Lower leg skin (tissue), 3 donors: Measurements from ENCODE around the gene TAMALIN.

ENCODE experiments used
- POLR2A ChIP-seq, 2 donors: fragments of 450-650 bp; IDR thresholded peaks; one replicate each; pipeline ENCODE4 v1.6.1; 2016 to 2017; ENCODE audit warnings: antibody characterized with exemption in 2 of 2, mild to moderate bottlenecking in 1 of 2, moderate library complexity in 1 of 2
- TF ChIP-seq, protein P1 (sequence below), 3 donors: fragments of 450-650 bp; IDR thresholded peaks; one replicate each; pipeline ENCODE4 v1.5.1; 2016; ENCODE audit warnings: antibody characterized with exemption in 3 of 3, mild to moderate bottlenecking in 3 of 3, moderate library complexity in 2 of 3

DNA sequence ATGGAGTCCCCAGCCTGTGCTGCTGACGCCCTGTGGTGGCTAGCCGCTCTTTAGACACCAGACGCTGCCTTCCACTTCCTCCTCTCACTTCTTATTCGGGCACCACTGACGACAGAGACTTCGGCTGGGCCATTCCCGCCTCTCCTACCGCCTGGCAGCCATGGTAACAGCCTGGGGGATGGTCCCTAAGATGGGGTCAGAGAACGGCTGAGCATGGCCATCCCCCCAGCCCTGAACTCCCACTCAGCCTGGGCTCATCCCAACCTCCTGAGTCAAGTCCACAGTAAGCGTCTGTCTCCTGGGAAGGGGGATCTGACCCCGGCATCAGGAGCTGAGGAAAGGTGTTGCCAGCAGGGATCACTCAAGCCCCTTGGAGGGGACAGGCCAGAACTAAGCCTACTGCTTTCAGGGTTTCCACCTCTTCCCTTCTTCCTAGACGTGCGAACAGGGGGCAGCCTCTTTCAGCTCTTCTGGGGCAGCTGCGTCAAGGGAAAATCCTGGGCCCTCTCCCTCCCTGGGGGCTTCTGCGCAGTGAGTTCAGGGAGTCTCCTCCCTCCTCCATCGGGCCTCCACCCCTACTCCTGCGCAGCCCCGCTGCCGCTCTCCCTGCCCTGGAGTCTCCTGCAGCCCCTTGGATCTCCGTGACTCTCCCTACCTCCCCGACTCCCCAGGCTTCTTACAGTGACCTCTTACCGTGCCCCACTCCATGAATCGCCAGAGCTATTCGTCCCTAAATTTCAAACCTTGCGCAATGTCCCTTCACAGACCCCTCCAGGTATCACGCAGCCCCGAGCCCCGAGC, 643 bp upstream of the TAMALIN start:
- TF ChIP-seq, protein P1, sequence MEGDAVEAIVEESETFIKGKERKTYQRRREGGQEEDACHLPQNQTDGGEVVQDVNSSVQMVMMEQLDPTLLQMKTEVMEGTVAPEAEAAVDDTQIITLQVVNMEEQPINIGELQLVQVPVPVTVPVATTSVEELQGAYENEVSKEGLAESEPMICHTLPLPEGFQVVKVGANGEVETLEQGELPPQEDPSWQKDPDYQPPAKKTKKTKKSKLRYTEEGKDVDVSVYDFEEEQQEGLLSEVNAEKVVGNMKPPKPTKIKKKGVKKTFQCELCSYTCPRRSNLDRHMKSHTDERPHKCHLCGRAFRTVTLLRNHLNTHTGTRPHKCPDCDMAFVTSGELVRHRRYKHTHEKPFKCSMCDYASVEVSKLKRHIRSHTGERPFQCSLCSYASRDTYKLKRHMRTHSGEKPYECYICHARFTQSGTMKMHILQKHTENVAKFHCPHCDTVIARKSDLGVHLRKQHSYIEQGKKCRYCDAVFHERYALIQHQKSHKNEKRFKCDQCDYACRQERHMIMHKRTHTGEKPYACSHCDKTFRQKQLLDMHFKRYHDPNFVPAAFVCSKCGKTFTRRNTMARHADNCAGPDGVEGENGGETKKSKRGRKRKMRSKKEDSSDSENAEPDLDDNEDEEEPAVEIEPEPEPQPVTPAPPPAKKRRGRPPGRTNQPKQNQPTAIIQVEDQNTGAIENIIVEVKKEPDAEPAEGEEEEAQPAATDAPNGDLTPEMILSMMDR (IDR thresholded peaks at IDR 0.05): no peak
- no peak for TF ChIP-seq POLR2A (IDR thresholded peaks at IDR 0.05)
